HepG2 (cell line): Measurements from ENCODE around the gene CENPB. TPM values are rescaled to one million over a fixed set of nuclear protein-coding genes. Genes with fewer than 3 reads are reported as not detected.

Experiments used
- ATAC-seq: fragments of 200-7000 bp; cut with Tn5 transposase; 3 replicates; pipeline ENCODE4 v1.9.1; 2020; ENCODE audit warnings: mild to moderate bottlenecking, moderate library complexity
- BruUV-seq: library from RNA; stranded (reverse); fragments of 400-500 nt; replicated peaks from 2 replicates; lab custom pipeline; 2021; lab: Mats Ljungman, UMichigan
- CTCF ChIA-PET: fragments of 300-600 bp; formaldehyde crosslinking; extraction: SDS; loops from one replicate; lab custom pipeline; 2021; ENCODE audit warnings: low total read pairs, inconsistent platforms, low intra/inter-chr PET ratio; lab: Yijun Ruan, JAX
- POLR2A ChIA-PET: fragments of 350-600 bp; sonication (Branson Sonifier 250); formaldehyde crosslinking; loops from one replicate; lab custom pipeline; 2020; ENCODE audit warnings: antibody characterized with exemption, inconsistent platforms; lab: Yijun Ruan, JAX
- DNase-seq: peaks from one replicate; pipeline ENCODE4 v3.0.0-alpha.2; 2015; ENCODE audit warnings: low spot score
- FAIRE-seq: peaks from 3 replicates; lab custom pipeline; 2011; peaks lifted over from hg19 to GRCh38; lab: Jason Lieb, UNC
- H2AFZ ChIP-seq: one replicate; pipeline ENCODE4 v1.6.1; 2011; ENCODE audit warnings: low read length, inconsistent platforms
- H3K27ac ChIP-seq: fragments of 300-600 bp; 3 replicates; pipeline ENCODE4 v1.8.0; 2011; ENCODE audit warnings: mixed run types, mild to moderate bottlenecking, mixed read lengths, low read length, inconsistent platforms; ENCODE audit not compliant: insufficient read depth; ENCODE audit errors: extremely low read length
- H3K27me3 ChIP-seq, 2 experiments: fragments of 200-600 bp in 1 of 2; 2 replicates in 1 of 2; 3 replicates in 1 of 2; pipeline versions ENCODE4 v1.6.0 to v1.8.0; 2011; ENCODE audit warnings: low read length in 2 of 2, mild to moderate bottlenecking in 2 of 2, moderate library complexity in 2 of 2, inconsistent platforms in 1 of 2; ENCODE audit not compliant: insufficient read depth in 2 of 2, control insufficient read depth in 1 of 2
- H3K36me3 ChIP-seq, 2 experiments: fragments of 200-600 bp in 1 of 2; replicated peaks in 1 of 2; 2 replicates in 1 of 2; 3 replicates in 1 of 2; pipeline versions ENCODE4 v1.5.1 to v1.8.0; 2011; ENCODE audit warnings: low read length in 2 of 2, inconsistent platforms in 1 of 2; ENCODE audit not compliant: insufficient read depth in 2 of 2, control insufficient read depth in 1 of 2
- H3K4me1 ChIP-seq: 2 replicates; pipeline ENCODE4 v1.5.1; 2012; ENCODE audit warnings: low read length, inconsistent platforms; ENCODE audit not compliant: insufficient read depth
- H3K4me2 ChIP-seq: 2 replicates; pipeline ENCODE4 v1.6.0; 2011; ENCODE audit warnings: low read depth, low read length, inconsistent platforms
- H3K4me3 ChIP-seq, 3 experiments: fragments of 200-600 bp in 1 of 3; sonication (generic), shearing (Covaris generic) in 1 of 3; replicated peaks in 1 of 3; 2 replicates each; pipeline ENCODE4 v1.5.1; 2011 to 2016; ENCODE audit warnings: low read length in 3 of 3, inconsistent platforms in 2 of 3, low read depth in 2 of 3, mild to moderate bottlenecking in 2 of 3, control low read depth in 1 of 3, mixed read lengths in 1 of 3; ENCODE audit not compliant: insufficient read depth in 1 of 3
- H3K79me2 ChIP-seq: one replicate; pipeline ENCODE4 v1.6.1; 2011; ENCODE audit warnings: low read length, inconsistent platforms; ENCODE audit not compliant: insufficient read depth
- H3K9ac ChIP-seq: 2 replicates; pipeline ENCODE4 v1.6.0; 2011; ENCODE audit warnings: mild to moderate bottlenecking, low read depth, low read length, inconsistent platforms; ENCODE audit not compliant: insufficient read depth
- H3K9me3 ChIP-seq: 2 replicates; pipeline ENCODE4 v1.5.1; 2012; ENCODE audit warnings: mild to moderate bottlenecking, low read length
- H4K20me1 ChIP-seq: 2 replicates; pipeline ENCODE4 v1.6.0; 2011; ENCODE audit warnings: inconsistent platforms, mild to moderate bottlenecking, low read length, moderate library complexity; ENCODE audit not compliant: insufficient read depth
- CBFB ChIP-seq: sonication (generic); formaldehyde crosslinking; IDR thresholded peaks from 2 replicates; pipeline ENCODE4 v1.4.0; 2020; ENCODE audit warnings: missing genetic modification reagents
- GLI4 ChIP-seq: sonication (generic); formaldehyde crosslinking; IDR thresholded peaks from 2 replicates; pipeline ENCODE4 v1.5.1; 2020; ENCODE audit warnings: missing genetic modification reagents, mild to moderate bottlenecking, moderate library complexity, borderline replicate concordance
- KDM6A ChIP-seq: IDR thresholded peaks from 2 replicates; pipeline ENCODE4 v1.6.1; 2016; ENCODE audit warnings: low read depth
- KLF13 ChIP-seq: sonication (generic); formaldehyde crosslinking; IDR thresholded peaks from 2 replicates; pipeline ENCODE4 v1.4.0; 2020; ENCODE audit warnings: mild to moderate bottlenecking, missing genetic modification reagents
- PHF8 ChIP-seq: sonication (generic); formaldehyde crosslinking; IDR thresholded peaks from 2 replicates; pipeline ENCODE4 v1.5.0; 2020; ENCODE audit warnings: missing genetic modification reagents
- RFXANK ChIP-seq: IDR thresholded peaks from 2 replicates; pipeline ENCODE4 v1.6.1; 2016
- THAP7 ChIP-seq: sonication (generic); formaldehyde crosslinking; IDR thresholded peaks from 2 replicates; pipeline ENCODE4 v1.8.1; 2023; ENCODE audit warnings: mild to moderate bottlenecking, missing genetic modification reagents
- ZFX ChIP-seq: sonication (generic); formaldehyde crosslinking; IDR thresholded peaks from 2 replicates; pipeline ENCODE4 v1.4.0; 2020; ENCODE audit warnings: mild to moderate bottlenecking, low read depth, missing genetic modification reagents, moderate library complexity
- ZNF10 ChIP-seq: sonication (generic); formaldehyde crosslinking; IDR thresholded peaks from 2 replicates; pipeline ENCODE4 v1.4.0; 2020; ENCODE audit warnings: mild to moderate bottlenecking, low read depth, missing genetic modification reagents, borderline replicate concordance
- ZNF136 ChIP-seq: sonication (generic); formaldehyde crosslinking; IDR thresholded peaks from 2 replicates; pipeline ENCODE4 v1.8.1; 2022; ENCODE audit warnings: low read depth, mild to moderate bottlenecking, moderate library complexity, missing genetic modification reagents
- ZNF572 ChIP-seq: sonication (generic); formaldehyde crosslinking; IDR thresholded peaks from 2 replicates; pipeline ENCODE4 v1.5.1; 2020; ENCODE audit warnings: mild to moderate bottlenecking, missing genetic modification reagents
- WGBS: methylation state at CpG from one replicate; pipeline ENCODE4 v1.1.6; 2017; ENCODE audit warnings: low lambda C conversion rate; 5-methylcytosine and 5-hydroxymethylcytosine counted together
- in situ Hi-C: cut with HindIII; loops from 2 replicates; pipeline ENCODE4 v1.10.0; 2017; ENCODE audit warnings: low pct_unique_long_range_greater_than_20kb; ENCODE audit not compliant: extremely low pct_ligation_motif_present
- intact Hi-C: fragments of 100-400 bp; cut with micrococcal nuclease; formaldehyde crosslinking; loops from one replicate; pipeline ENCODE4 v1.10.0; 2022; ENCODE audit not compliant: unreplicated experiment
- polyA plus RNA-seq, 8 experiments: library from polyadenylated mRNA; depleted of rRNA in 3 of 8; stranded (reverse) in 7 of 8; unstranded in 1 of 8; fragments of >200 nt; fragmentation: Illumina TruSeq in 4 of 8; extraction: Trizol in 4 of 8; gene quantifications; 2 replicates each; pipeline versions ENCODE4 v1.2.1 to v1.2.3, GENCODE V29; 2011 to 2016; ENCODE audit warnings: low read depth in 4 of 8, missing spikeins in 1 of 8, mixed read lengths in 1 of 8; ENCODE audit not compliant: insufficient read depth in 1 of 8
- total RNA-seq, 5 experiments: library from RNA; depleted of rRNA; stranded (reverse); fragments of >200 nt; fragmentation: Illumina TruSeq; extraction: Trizol; gene quantifications; 2 replicates each; pipeline ENCODE4 v1.2.3, GENCODE V29; 2016; ENCODE audit warnings: low read depth in 1 of 5
- TF ChIP-seq, protein P1 (sequence below): sonication (generic); formaldehyde crosslinking; IDR thresholded peaks from 2 replicates; pipeline ENCODE4 v1.9.0; 2021; ENCODE audit warnings: missing genetic modification reagents, borderline replicate concordance

Gene CENPB
- total and polyA plus RNA-seq, 2 of the 13 experiments (the other 11 are each of a cell fraction or from before 2014, with no cell fraction given): 10.4 to 54.5 TPM

- in situ Hi-C loops: no loop called here
- intact Hi-C loops: loop anchor here (1.0 kb wide), 2 partner anchors 12 to 21 kb away; partner anchors contain the start of gene AP5S1
- Histone ChIP-seq H3K9me3 (no peaks in the 10 kb centered on the region), H3K27me3 (no peaks in the 10 kb centered on the region; a peak in 1 of 5 replicates), H3K27ac (peak overlapping the region; percentile 66), H3K9ac (peak overlapping the region; percentile 77; the same call in 1 of the 2 replicates), H3K79me2 (peaks cover 20% of the 10 kb centered on the region), H3K4me1 (peaks cover 44% of the 10 kb centered on the region), H3K4me3 (no peak overlapping the region), H4K20me1 (no peaks in the 10 kb centered on the region), H3K4me2 (peak overlapping the region; percentile 29), H2AFZ (no peak overlapping the region), H3K36me3 (peaks cover 24 to 43% of the 10 kb centered on the region in 2 experiments)
- BruUV-seq: no TSS peak
- DNase-seq (no peak), FAIRE-seq (no peak), ATAC-seq (no peak)
- CTCF ChIA-PET: no interaction called here
- POLR2A ChIA-PET: interaction anchor here (0.9 to 2.4 kb wide), 2 partner anchors 20 to 22 kb away, joined by 3 to 12 read pairs; partner anchors contain the start of gene AP5S1
- no peak for TF ChIP-seq KDM6A (CRISPR knock-in tag)
- TF ChIP-seq RFXANK (CRISPR knock-in tag): no peak
- TF ChIP-seq, protein P1, sequence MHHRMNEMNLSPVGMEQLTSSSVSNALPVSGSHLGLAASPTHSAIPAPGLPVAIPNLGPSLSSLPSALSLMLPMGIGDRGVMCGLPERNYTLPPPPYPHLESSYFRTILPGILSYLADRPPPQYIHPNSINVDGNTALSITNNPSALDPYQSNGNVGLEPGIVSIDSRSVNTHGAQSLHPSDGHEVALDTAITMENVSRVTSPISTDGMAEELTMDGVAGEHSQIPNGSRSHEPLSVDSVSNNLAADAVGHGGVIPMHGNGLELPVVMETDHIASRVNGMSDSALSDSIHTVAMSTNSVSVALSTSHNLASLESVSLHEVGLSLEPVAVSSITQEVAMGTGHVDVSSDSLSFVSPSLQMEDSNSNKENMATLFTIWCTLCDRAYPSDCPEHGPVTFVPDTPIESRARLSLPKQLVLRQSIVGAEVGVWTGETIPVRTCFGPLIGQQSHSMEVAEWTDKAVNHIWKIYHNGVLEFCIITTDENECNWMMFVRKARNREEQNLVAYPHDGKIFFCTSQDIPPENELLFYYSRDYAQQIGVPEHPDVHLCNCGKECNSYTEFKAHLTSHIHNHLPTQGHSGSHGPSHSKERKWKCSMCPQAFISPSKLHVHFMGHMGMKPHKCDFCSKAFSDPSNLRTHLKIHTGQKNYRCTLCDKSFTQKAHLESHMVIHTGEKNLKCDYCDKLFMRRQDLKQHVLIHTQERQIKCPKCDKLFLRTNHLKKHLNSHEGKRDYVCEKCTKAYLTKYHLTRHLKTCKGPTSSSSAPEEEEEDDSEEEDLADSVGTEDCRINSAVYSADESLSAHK (CRISPR knock-in tag): no peak
- no peak for TF ChIP-seq GLI4
- TF ChIP-seq ZFX (CRISPR knock-in tag): peak; percentile 28; the same call in 1 of the 2 replicates
- 0 out of 2 replicates have a peak, but pooled peaks have one; percentile 66 for TF ChIP-seq KLF13
- TF ChIP-seq THAP7 (CRISPR knock-in tag): 0 out of 2 replicates have a peak, but pooled peaks have one; percentile 26
- no peak for TF ChIP-seq CBFB
- 0 out of 2 replicates have a peak, but pooled peaks have one; percentile 23 for TF ChIP-seq PHF8 (CRISPR knock-in tag)
- no peak for TF ChIP-seq ZNF136 (CRISPR knock-in tag)
- TF ChIP-seq ZNF10: no peak
- no peak for TF ChIP-seq ZNF572 (CRISPR knock-in tag)
- WGBS: 98% methylated on average over 3 of the region's 3 CpGs
Observed at GRCh38 chr20:3798908-3799248, 12.3 kb upstream of the CENPB start.
